SK-N-SH (cell line): ENCODE measurements around the gene GMFB. TPM values are rescaled to one million over a fixed set of nuclear protein-coding genes. Genes with fewer than 3 reads are reported as not detected.

Experiments used
- CTCF ChIA-PET: fragments of 300-600, 350-600 bp; formaldehyde crosslinking; extraction: SDS; loops from one replicate; lab custom pipeline; 2021; lab: Yijun Ruan, JAX
- POLR2A ChIA-PET: fragments of 350-600 bp; sonication (Branson Sonifier 250); formaldehyde crosslinking; extraction: SDS; loops from one replicate; lab custom pipeline; 2020; ENCODE audit warnings: antibody characterized with exemption, inconsistent platforms; lab: Yijun Ruan, JAX
- DNase-seq: peaks from one replicate; pipeline ENCODE4 v3.0.0; 2012
- H2AFZ ChIP-seq: fragments of 200-600 bp; sonication (generic); 2 replicates; pipeline ENCODE4 v1.8.1; 2016; ENCODE audit warnings: antibody characterized with exemption, mild to moderate bottlenecking, low read depth
- H3F3A ChIP-seq: fragments of 200-600 bp; sonication (generic); replicated peaks from 2 replicates; pipeline ENCODE3; 2016; ENCODE audit warnings: antibody characterized with exemption, mild to moderate bottlenecking; ENCODE audit not compliant: insufficient read depth
- H3K27ac ChIP-seq, 2 experiments: fragments of 200-500 bp in 1 of 2; fragments of 200-600 bp in 1 of 2; sonication (Bioruptor generic) in 1 of 2; sonication (generic), shearing (Covaris generic) in 1 of 2; 2 replicates each; pipeline versions ENCODE4 v1.5.1 to v1.6.1; 2014 to 2016; ENCODE audit warnings: low read depth in 2 of 2, inconsistent platforms in 1 of 2, low read length in 1 of 2, mild to moderate bottlenecking in 1 of 2, mixed read lengths in 1 of 2
- H3K27me3 ChIP-seq: fragments of 200-600 bp; sonication (generic), shearing (Covaris generic); 2 replicates; pipeline ENCODE4 v1.6.1; 2016; ENCODE audit warnings: mixed run types; ENCODE audit not compliant: insufficient read depth
- H3K36me3 ChIP-seq, 2 experiments: fragments of 200-500 bp in 1 of 2; fragments of 200-600 bp in 1 of 2; sonication (Bioruptor generic) in 1 of 2; sonication (generic) in 1 of 2; replicated peaks in 1 of 2; 2 replicates each; pipeline versions ENCODE3 to v1.5.1; 2014 to 2016; ENCODE audit warnings: low read length in 1 of 2, mild to moderate bottlenecking in 1 of 2; ENCODE audit not compliant: insufficient read depth in 2 of 2, control insufficient read depth in 1 of 2
- H3K4me1 ChIP-seq, 2 experiments: fragments of 200-500 bp in 1 of 2; fragments of 200-600 bp in 1 of 2; sonication (Bioruptor generic) in 1 of 2; sonication (generic), shearing (Covaris generic) in 1 of 2; 2 replicates each; pipeline versions ENCODE4 v1.5.1 to v1.6.1; 2014 to 2016; ENCODE audit warnings: low read depth in 1 of 2, low read length in 1 of 2, mixed run types in 1 of 2; ENCODE audit not compliant: insufficient read depth in 2 of 2, control insufficient read depth in 1 of 2
- H3K4me2 ChIP-seq: fragments of 200-600 bp; sonication (generic), shearing (Covaris generic); 2 replicates; pipeline ENCODE4 v1.6.1; 2017; ENCODE audit warnings: mixed run types
- H3K4me3 ChIP-seq, 2 experiments: fragments of 200-500 bp in 1 of 2; fragments of 200-600 bp in 1 of 2; sonication (Bioruptor generic) in 1 of 2; sonication (generic), shearing (Covaris generic) in 1 of 2; 2 replicates each; pipeline versions ENCODE4 v1.5.1 to v1.8.1; 2014 to 2016; ENCODE audit warnings: low read depth in 2 of 2, inconsistent platforms in 1 of 2, low read length in 1 of 2, mild to moderate bottlenecking in 1 of 2, mixed read lengths in 1 of 2, moderate library complexity in 1 of 2
- H3K79me2 ChIP-seq: fragments of 200-600 bp; sonication (generic); 2 replicates; pipeline ENCODE4 v1.8.1; 2017; ENCODE audit warnings: mild to moderate bottlenecking; ENCODE audit not compliant: insufficient read depth
- H3K9ac ChIP-seq: fragments of 200-600 bp; sonication (generic); 2 replicates; pipeline ENCODE4 v1.6.1; 2017; ENCODE audit warnings: mixed run types
- H3K9me2 ChIP-seq: fragments of 200-600 bp; sonication (generic); 2 replicates; pipeline ENCODE4 v1.6.1; 2017; ENCODE audit warnings: mixed run types
- H3K9me3 ChIP-seq: fragments of 200-600 bp; sonication (generic); 2 replicates; pipeline ENCODE4 v1.6.1; 2017; ENCODE audit warnings: mixed run types, mild to moderate bottlenecking, moderate library complexity
- H4K20me1 ChIP-seq: fragments of 200-600 bp; sonication (generic); 2 replicates; pipeline ENCODE4 v1.6.1; 2017; ENCODE audit warnings: mild to moderate bottlenecking, mixed run types; ENCODE audit not compliant: insufficient read depth
- CHD2 ChIP-seq: fragments of 150-350 bp; IDR thresholded peaks from 2 replicates; pipeline ENCODE4 v1.6.1; 2018; ENCODE audit warnings: low read length; ENCODE audit not compliant: partially characterized antibody
- EZH2phosphoT487 ChIP-seq: fragments of 200-600 bp; sonication (generic); IDR thresholded peaks from 2 replicates; pipeline ENCODE4 v1.6.1; 2017; ENCODE audit warnings: low read depth, mixed run types, mild to moderate bottlenecking, antibody characterized with exemption, moderate library complexity, borderline replicate concordance
- FOXJ3 ChIP-seq: sonication (generic); formaldehyde crosslinking; IDR thresholded peaks from 2 replicates; pipeline ENCODE4 v1.5.1; 2020; ENCODE audit warnings: mild to moderate bottlenecking, missing genetic modification reagents
- FOXM1 ChIP-seq: IDR thresholded peaks from 2 replicates; pipeline ENCODE4 v1.4.0; 2012; ENCODE audit warnings: low read depth, mild to moderate bottlenecking
- IRF3 ChIP-seq: fragments of 150-350 bp; IDR thresholded peaks from 2 replicates; pipeline ENCODE4 v1.6.1; 2016; ENCODE audit warnings: mild to moderate bottlenecking, low read depth, low read length
- MAX ChIP-seq: IDR thresholded peaks from 2 replicates; pipeline ENCODE4 v1.4.0; 2012; ENCODE audit warnings: low read depth
- MEF2A ChIP-seq: IDR thresholded peaks from 2 replicates; pipeline ENCODE4 v1.4.0; 2012; ENCODE audit warnings: low read depth, borderline replicate concordance
- NFIC ChIP-seq: IDR thresholded peaks from 2 replicates; pipeline ENCODE4 v1.4.0; 2012; ENCODE audit warnings: borderline replicate concordance
- RAD21 ChIP-seq: IDR thresholded peaks from 2 replicates; pipeline ENCODE4 v1.6.1; 2012; ENCODE audit warnings: mild to moderate bottlenecking, low read length
- REST ChIP-seq: IDR thresholded peaks from 2 replicates; pipeline ENCODE4 v1.6.1; 2012; ENCODE audit warnings: mild to moderate bottlenecking, low read depth, low read length, moderate library complexity
- RFX5 ChIP-seq: IDR thresholded peaks from 2 replicates; pipeline ENCODE4 v1.6.1; 2012; ENCODE audit warnings: mild to moderate bottlenecking, improper control_type of control experiment, low read length
- RXRA ChIP-seq: IDR thresholded peaks from 2 replicates; pipeline ENCODE4 v1.4.0; 2012; ENCODE audit warnings: low read depth, mild to moderate bottlenecking, borderline replicate concordance
- SIN3A ChIP-seq: IDR thresholded peaks from 2 replicates; pipeline ENCODE4 v1.6.1; 2012; ENCODE audit warnings: low read depth, mild to moderate bottlenecking, low read length, moderate library complexity, borderline replicate concordance
- TCF12 ChIP-seq: IDR thresholded peaks from 2 replicates; pipeline ENCODE4 v1.4.0; 2012
- YY1 ChIP-seq: IDR thresholded peaks from 2 replicates; pipeline ENCODE4 v1.4.0; 2012; ENCODE audit warnings: low read depth, mild to moderate bottlenecking
- WGBS: methylation state at CpG from one replicate; pipeline ENCODE4 v1.1.6; 2017; ENCODE audit warnings: low lambda C conversion rate; 5-methylcytosine and 5-hydroxymethylcytosine counted together
- polyA plus RNA-seq, 3 experiments: library from polyadenylated mRNA; depleted of rRNA; stranded (reverse); fragments of >200 nt; gene quantifications; 2 replicates each; pipeline ENCODE4 v1.2.3, GENCODE V29; 2012
- TF ChIP-seq, protein P1 (sequence below): IDR thresholded peaks from 2 replicates; pipeline ENCODE4 v1.4.0; 2012; ENCODE audit warnings: low read depth, borderline replicate concordance

The GMFB gene
- polyA plus RNA-seq, 1 of the 3 experiments (the other 2 are of a cell fraction) = 9.4 TPM

DNA sequence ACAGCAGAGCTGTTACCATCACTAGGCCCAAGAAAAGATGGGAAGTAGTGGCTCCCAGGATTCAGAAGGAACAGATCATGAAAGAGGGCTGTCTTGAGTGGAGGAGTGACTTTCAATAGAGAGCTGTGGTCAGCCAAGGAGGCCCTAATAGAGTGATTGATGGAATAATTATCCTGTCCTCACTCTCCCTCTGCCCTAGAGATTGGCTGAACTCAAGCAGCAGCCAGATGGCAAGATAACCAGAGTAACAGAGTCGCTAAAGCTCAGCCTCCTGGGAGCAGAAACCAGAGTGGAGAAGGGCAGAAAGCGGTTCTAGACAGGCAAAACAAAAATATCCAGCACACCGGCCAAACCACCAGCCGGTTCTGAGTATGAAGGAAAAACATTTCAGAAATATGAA is 23.1 kb downstream of the GMFB start:
- Histone ChIP-seq H3K79me2 (no peaks in the 10 kb centered on the region), H3K27ac (no peak overlapping the region), H3K9ac (no peak overlapping the region), H4K20me1 (no peaks in the 10 kb centered on the region), H3K4me1 (no peaks in the 10 kb centered on the region), H3K36me3 (no peaks in the 10 kb centered on the region), H3K4me3 (no peak overlapping the region), H2AFZ (no peak overlapping the region), H3K9me3 (no peaks in the 10 kb centered on the region), H3F3A (no peaks in the 10 kb centered on the region), H3K9me2 (no peaks in the 10 kb centered on the region), H3K4me2 (no peak overlapping the region), H3K27me3 (no peaks in the 10 kb centered on the region)
- WGBS = 68% methylated on average over 4 of the region's 4 CpGs
- no peak for TF ChIP-seq CHD2
- TF ChIP-seq MEF2A = no peak
- TF ChIP-seq IRF3 = no peak
- TF ChIP-seq SIN3A = no peak
- TF ChIP-seq FOXM1 = no peak
- no peak for TF ChIP-seq MAX
- no peak for TF ChIP-seq TCF12
- no peak for TF ChIP-seq RAD21
- TF ChIP-seq FOXJ3 (CRISPR knock-in tag) = no peak
- no peak for TF ChIP-seq EZH2phosphoT487
- TF ChIP-seq RFX5 = no peak
- ChIA-PET POLR2A (no interaction called here), CTCF (interaction anchor here (0.7 to 1.9 kb wide), 2 partner anchors 22 to 26 kb away, joined by 3 to 7 read pairs; partner anchors contain the start of gene GMFB)
- DNase-seq = no peak

- H3K4me1 ChIP-seq = no peaks in the 10 kb centered on the region
- no peaks in the 10 kb centered on the region for H3K9me2 ChIP-seq
- H3K9ac ChIP-seq = no peak overlapping the region
- no peaks in the 10 kb centered on the region for H3F3A ChIP-seq
- no peak for DNase-seq
- WGBS = 47% methylated on average over 5 of the region's 5 CpGs
- no peaks in the 10 kb centered on the region for H3K36me3 ChIP-seq
- H3K79me2 ChIP-seq = no peaks in the 10 kb centered on the region
- ChIA-PET CTCF (interaction anchor here (1.2 to 1.3 kb wide), 2 partner anchors 25 to 26 kb away, joined by 3 to 5 read pairs; partner anchors contain the start of gene GMFB), POLR2A (no interaction called here)
- no peak overlapping the region for H3K4me3 ChIP-seq
- no peaks in the 10 kb centered on the region for H3K9me3 ChIP-seq
- TF ChIP-seq REST (no peak), NFIC (no peak), YY1 (no peak), RXRA (no peak), FOXJ3 (CRISPR knock-in tag) (no peak)
- TF ChIP-seq, protein P1, sequence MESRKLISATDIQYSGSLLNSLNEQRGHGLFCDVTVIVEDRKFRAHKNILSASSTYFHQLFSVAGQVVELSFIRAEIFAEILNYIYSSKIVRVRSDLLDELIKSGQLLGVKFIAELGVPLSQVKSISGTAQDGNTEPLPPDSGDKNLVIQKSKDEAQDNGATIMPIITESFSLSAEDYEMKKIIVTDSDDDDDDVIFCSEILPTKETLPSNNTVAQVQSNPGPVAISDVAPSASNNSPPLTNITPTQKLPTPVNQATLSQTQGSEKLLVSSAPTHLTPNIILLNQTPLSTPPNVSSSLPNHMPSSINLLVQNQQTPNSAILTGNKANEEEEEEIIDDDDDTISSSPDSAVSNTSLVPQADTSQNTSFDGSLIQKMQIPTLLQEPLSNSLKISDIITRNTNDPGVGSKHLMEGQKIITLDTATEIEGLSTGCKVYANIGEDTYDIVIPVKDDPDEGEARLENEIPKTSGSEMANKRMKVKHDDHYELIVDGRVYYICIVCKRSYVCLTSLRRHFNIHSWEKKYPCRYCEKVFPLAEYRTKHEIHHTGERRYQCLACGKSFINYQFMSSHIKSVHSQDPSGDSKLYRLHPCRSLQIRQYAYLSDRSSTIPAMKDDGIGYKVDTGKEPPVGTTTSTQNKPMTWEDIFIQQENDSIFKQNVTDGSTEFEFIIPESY = no peak
- H3K4me2 ChIP-seq = no peak overlapping the region
- H2AFZ ChIP-seq = no peak overlapping the region
- H3K27me3 ChIP-seq = no peaks in the 10 kb centered on the region
- no peaks in the 10 kb centered on the region for H4K20me1 ChIP-seq
- no peak overlapping the region for H3K27ac ChIP-seq
These were observed 26.7 kb downstream of the GMFB start for GRCh38 chr14:54462048-54462447.
